Suprapubic skin (tissue), 4 donors: ENCODE results near the gene EHF. TPM values are rescaled to one million over a fixed set of nuclear protein-coding genes. Genes with fewer than 3 reads are reported as not detected.

Experiments used
- DNase-seq, 2 donors: peaks; one replicate each; pipeline ENCODE4 v3.0.0-alpha.2; 2019; ENCODE audit warnings: low spot score in 2 of 2
- H3K27ac ChIP-seq: fragments of 200-600 bp; sonication (generic); one replicate; pipeline ENCODE4 v1.5.1; 2019
- H3K27me3 ChIP-seq: fragments of 200-600 bp; sonication (generic); one replicate; pipeline ENCODE4 v1.5.1; 2019
- H3K36me3 ChIP-seq: fragments of 200-600 bp; sonication (generic); one replicate; pipeline ENCODE4 v1.5.1; 2019
- H3K4me1 ChIP-seq: fragments of 200-600 bp; sonication (generic); one replicate; pipeline ENCODE4 v1.5.1; 2019
- H3K4me3 ChIP-seq: fragments of 200-600 bp; sonication (generic); one replicate; pipeline ENCODE4 v1.5.1; 2019; ENCODE audit warnings: mild to moderate bottlenecking
- H3K9me3 ChIP-seq: fragments of 200-600 bp; sonication (generic); one replicate; pipeline ENCODE4 v1.5.1; 2019
- EP300 ChIP-seq: sonication (generic); formaldehyde crosslinking; IDR thresholded peaks from one replicate; pipeline ENCODE4 v1.6.1; 2017; ENCODE audit warnings: antibody characterized with exemption
- POLR2A ChIP-seq, 2 donors: fragments of 450-650 bp; IDR thresholded peaks; one replicate each; pipeline ENCODE4 v1.6.1; 2017; ENCODE audit warnings: antibody characterized with exemption in 2 of 2, mild to moderate bottlenecking in 2 of 2, moderate library complexity in 2 of 2
- POLR2AphosphoS5 ChIP-seq, 3 donors: sonication (generic); formaldehyde crosslinking; IDR thresholded peaks; one replicate each; pipeline ENCODE4 v1.6.1; 2017; ENCODE audit warnings: antibody characterized with exemption in 3 of 3
- WGBS: methylation state at CpG from one replicate; pipeline ENCODE4 v1.1.5; 2018; 5-methylcytosine and 5-hydroxymethylcytosine counted together
- total RNA-seq, 4 donors: library from RNA; depleted of rRNA; stranded (reverse); fragments of >200 nt; gene quantifications; one replicate each; pipeline ENCODE4 v1.1.0, GENCODE V29; 2016
- TF ChIP-seq, protein P1 (sequence below), 2 donors: fragments of 200-600 bp in 1 of 2; fragments of 450-650 bp in 1 of 2; sonication (generic) in 1 of 2; IDR thresholded peaks; one replicate each; pipeline ENCODE4 v1.5.1; 2016 to 2019; ENCODE audit warnings: antibody characterized with exemption in 2 of 2, mild to moderate bottlenecking in 1 of 2, moderate library complexity in 1 of 2

The EHF gene
- total RNA-seq, 4 donors from 2014 or later = 99.2 to 138 (median 118) TPM

DNA sequence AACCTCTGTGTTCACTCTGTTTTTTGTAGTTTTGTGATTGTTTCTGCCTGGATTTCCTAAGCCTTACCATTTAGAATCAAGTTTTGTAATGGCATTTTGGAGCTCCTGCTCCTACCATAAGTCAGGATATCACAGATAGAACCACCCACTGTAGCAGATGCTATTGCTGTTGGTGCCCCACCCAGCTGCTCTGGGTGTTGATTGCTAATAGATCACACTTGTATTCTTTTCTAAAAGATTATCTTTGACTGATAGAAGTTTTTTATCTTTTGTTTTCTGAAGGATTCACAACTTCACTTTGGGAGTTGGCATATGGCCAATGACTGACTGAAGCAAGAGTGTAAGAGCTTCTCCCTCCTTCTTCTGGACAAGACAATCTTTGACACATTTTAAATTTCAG is 76.0 kb downstream of the EHF start:
- H3K36me3 ChIP-seq = no peaks in the 10 kb centered on the region
- H3K27me3 ChIP-seq = no peaks in the 10 kb centered on the region
- no peaks in the 10 kb centered on the region for H3K4me1 ChIP-seq
- H3K4me3 ChIP-seq = no peak overlapping the region
- DNase-seq = no peak
- H3K9me3 ChIP-seq = no peaks in the 10 kb centered on the region
- TF ChIP-seq POLR2AphosphoS5 (IDR thresholded peaks at IDR 0.05) (no peak), POLR2A (IDR thresholded peaks at IDR 0.05) (no peak), EP300 (no peak)
- TF ChIP-seq, protein P1, sequence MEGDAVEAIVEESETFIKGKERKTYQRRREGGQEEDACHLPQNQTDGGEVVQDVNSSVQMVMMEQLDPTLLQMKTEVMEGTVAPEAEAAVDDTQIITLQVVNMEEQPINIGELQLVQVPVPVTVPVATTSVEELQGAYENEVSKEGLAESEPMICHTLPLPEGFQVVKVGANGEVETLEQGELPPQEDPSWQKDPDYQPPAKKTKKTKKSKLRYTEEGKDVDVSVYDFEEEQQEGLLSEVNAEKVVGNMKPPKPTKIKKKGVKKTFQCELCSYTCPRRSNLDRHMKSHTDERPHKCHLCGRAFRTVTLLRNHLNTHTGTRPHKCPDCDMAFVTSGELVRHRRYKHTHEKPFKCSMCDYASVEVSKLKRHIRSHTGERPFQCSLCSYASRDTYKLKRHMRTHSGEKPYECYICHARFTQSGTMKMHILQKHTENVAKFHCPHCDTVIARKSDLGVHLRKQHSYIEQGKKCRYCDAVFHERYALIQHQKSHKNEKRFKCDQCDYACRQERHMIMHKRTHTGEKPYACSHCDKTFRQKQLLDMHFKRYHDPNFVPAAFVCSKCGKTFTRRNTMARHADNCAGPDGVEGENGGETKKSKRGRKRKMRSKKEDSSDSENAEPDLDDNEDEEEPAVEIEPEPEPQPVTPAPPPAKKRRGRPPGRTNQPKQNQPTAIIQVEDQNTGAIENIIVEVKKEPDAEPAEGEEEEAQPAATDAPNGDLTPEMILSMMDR (IDR thresholded peaks at IDR 0.05) = no peak
- H3K27ac ChIP-seq = no peak overlapping the region

DNA sequence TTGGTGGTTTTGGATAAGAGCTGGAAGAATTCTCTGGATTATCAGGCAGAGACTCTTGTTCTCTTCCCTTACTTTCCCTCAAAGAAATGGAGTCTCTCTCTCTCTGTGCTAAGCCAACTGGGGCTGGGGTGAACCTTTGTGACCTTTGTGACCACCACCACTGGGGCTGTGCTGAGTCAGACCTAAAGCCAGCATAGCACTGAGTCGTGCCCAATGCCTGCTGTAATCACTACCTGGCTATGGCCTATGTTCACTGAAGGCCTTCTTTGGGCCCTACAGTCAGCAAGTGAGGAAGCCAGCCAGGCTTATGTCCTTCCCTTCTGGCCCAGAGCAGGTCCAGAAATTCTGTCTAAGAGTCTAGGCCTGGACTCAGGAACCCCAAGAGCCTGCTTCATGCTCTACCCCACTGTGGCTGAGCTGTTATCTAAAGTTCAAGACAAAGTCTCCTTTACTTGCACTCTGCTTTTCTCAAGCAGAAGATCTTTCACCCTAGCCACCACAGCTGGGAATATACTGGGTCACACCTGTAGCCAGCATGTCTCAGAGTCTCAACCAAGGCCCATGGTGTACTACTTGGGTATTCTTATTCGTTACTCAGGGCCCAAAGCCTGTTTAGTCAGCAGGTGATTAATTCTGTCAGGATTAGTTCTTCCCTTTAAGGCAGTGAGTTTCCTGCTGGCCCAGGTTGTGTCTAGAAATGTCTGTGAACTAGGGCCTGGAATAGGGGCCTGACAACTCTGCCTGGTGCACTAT is 86.0 kb downstream of the EHF start:
- H3K36me3 ChIP-seq = no peaks in the 10 kb centered on the region
- WGBS = 63% methylated on average over 1 of the region's 2 CpGs
- peaks cover 10% of the 10 kb centered on the region for H3K9me3 ChIP-seq
- H3K4me1 ChIP-seq = no peaks in the 10 kb centered on the region
- no peak overlapping the region for H3K4me3 ChIP-seq
- no peak for TF ChIP-seq POLR2A (IDR thresholded peaks at IDR 0.05)
- TF ChIP-seq, protein P1 (IDR thresholded peaks at IDR 0.05) = no peak
- no peak for TF ChIP-seq EP300
- TF ChIP-seq POLR2AphosphoS5 (IDR thresholded peaks at IDR 0.05) = no peak
- DNase-seq = no peak
- no peaks in the 10 kb centered on the region for H3K27me3 ChIP-seq
- no peak overlapping the region for H3K27ac ChIP-seq

DNA sequence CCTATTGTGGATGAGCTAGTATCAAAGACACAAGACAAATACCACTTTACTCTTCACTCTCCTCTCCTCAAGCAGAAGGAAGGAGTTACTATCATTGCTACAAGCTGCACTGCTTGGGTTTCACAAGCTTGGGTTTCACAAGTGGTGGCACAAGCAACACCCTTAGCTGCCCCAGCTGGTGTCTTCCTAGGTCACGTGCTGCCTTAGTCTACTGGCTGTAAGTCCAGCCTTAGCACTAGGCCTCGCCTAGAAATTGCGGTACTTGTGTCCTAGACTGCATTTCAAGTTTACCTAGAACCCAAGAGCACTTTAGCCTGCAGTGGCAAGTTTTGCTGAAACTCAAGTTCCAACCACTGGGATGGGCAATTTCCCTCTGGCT is 86.6 kb downstream of the EHF start:
- Histone ChIP-seq H3K27ac (no peak overlapping the region), H3K4me1 (no peaks in the 10 kb centered on the region), H3K4me3 (no peak overlapping the region), H3K9me3 (peaks cover 12% of the 10 kb centered on the region), H3K36me3 (no peaks in the 10 kb centered on the region), H3K27me3 (no peaks in the 10 kb centered on the region)
- no peak for DNase-seq
- 60% methylated on average over 3 of the region's 3 CpGs for WGBS
- TF ChIP-seq, protein P1 (IDR thresholded peaks at IDR 0.05) = no peak
- TF ChIP-seq EP300 = no peak
- TF ChIP-seq POLR2AphosphoS5 (IDR thresholded peaks at IDR 0.05) = no peak
- TF ChIP-seq POLR2A (IDR thresholded peaks at IDR 0.05) = no peak

Other genes starting within 250 kb of the EHF start
- gene CAT, start 182.2 kb upstream of the EHF start, total RNA-seq = 100 to 1,000 TPM; 122 to 193 (median 133) TPM
- gene ELF5, start 107.3 kb upstream of the EHF start, total RNA-seq = 10 to 100 TPM in 3 of 4 donors, 1 to 10 TPM in 1; 7.9 to 20.4 (median 11.9) TPM